Stomach smooth muscle (tissue), 2 donors: ENCODE results near the gene MRAP2.

Experiments
- H3K27ac ChIP-seq: one replicate; pipeline ENCODE4 v1.7.0; 2013; ENCODE audit warnings: mild to moderate bottlenecking, low read length, inconsistent platforms
- H3K27me3 ChIP-seq, 2 donors: one replicate each; pipeline ENCODE4 v1.7.0; 2013; ENCODE audit warnings: low read length in 2 of 2; ENCODE audit not compliant: insufficient read depth in 2 of 2, control insufficient read depth in 1 of 2
- H3K36me3 ChIP-seq, 2 donors: one replicate each; pipeline ENCODE4 v1.7.0; 2013; ENCODE audit warnings: low read length in 2 of 2; ENCODE audit not compliant: control insufficient read depth in 2 of 2, insufficient read depth in 2 of 2
- H3K4me1 ChIP-seq: one replicate; pipeline ENCODE4 v1.7.0; 2013; ENCODE audit warnings: low read length; ENCODE audit not compliant: control insufficient read depth, insufficient read depth
- H3K4me3 ChIP-seq, 2 donors: one replicate each; pipeline ENCODE4 v1.7.0; 2013; ENCODE audit warnings: low read length in 2 of 2
- H3K9ac ChIP-seq, 2 donors: one replicate each; pipeline ENCODE4 v1.7.0; 2013; ENCODE audit warnings: low read length in 2 of 2, mild to moderate bottlenecking in 1 of 2
- H3K9me3 ChIP-seq, 2 donors: one replicate each; pipeline ENCODE4 v1.7.0; 2013; ENCODE audit warnings: low read length in 2 of 2; ENCODE audit not compliant: control insufficient read depth in 2 of 2
- donor health status: healthy.
- donor health status: Pancreatic carcinoma.

Gene MRAP2

DNA sequence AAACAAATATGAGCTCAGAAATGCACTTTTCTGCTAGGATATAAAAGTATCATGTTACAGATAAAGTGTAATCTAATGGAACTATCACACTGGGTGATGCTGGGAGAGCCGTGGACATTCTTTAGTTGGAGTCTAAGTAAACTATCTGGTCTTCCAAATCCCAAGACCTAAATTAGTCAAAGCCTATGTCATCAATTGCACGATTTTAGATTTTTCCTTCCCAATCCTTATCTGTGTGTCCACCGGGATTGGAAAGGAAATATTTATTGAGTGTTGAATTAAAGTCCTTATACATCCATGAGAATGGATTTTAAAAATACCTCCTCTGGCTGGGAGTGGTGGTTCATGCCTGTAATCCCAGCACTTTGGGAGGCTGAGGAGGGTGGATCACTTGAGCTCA is 19.6 kb upstream of the MRAP2 start:
- H3K4me1 ChIP-seq, result no peaks in the 10 kb centered on the region
- no peaks in the 10 kb centered on the region for H3K36me3 ChIP-seq
- H3K27ac ChIP-seq, result no peak overlapping the region
- H3K27me3 ChIP-seq, result peaks cover 0 to 4% of the 10 kb centered on the region in 2 donors
- H3K4me3 ChIP-seq, result no peak overlapping the region
- no peak overlapping the region for H3K9ac ChIP-seq
- no peaks in the 10 kb centered on the region for H3K9me3 ChIP-seq

DNA sequence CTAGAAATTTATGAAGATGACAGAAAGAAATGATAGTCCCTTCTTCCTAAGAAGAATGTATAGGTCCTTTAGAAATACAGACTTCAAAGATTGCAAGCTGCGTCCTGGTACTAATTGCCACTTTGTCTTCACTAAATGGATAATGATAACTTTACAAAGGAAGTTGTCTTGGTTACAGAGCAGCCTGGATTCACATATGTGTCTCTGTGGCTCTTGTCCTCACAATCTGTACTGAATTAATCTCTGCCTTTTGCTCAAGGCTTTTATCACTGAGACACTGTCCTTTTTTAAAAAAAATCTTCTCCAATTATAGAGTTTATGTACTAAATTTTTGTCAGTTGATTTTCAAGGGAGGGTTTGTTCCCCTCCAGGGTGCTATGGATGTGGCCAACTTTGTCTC is 17.5 kb upstream of the MRAP2 start:
- H3K9me3 ChIP-seq, result no peaks in the 10 kb centered on the region
- H3K36me3 ChIP-seq, result no peaks in the 10 kb centered on the region
- H3K4me3 ChIP-seq, result no peak overlapping the region
- no peak overlapping the region for H3K9ac ChIP-seq
- no peaks in the 10 kb centered on the region for H3K4me1 ChIP-seq
- no peak overlapping the region for H3K27ac ChIP-seq
- H3K27me3 ChIP-seq, result peaks cover 0 to 5% of the 10 kb centered on the region in 2 donors

DNA sequence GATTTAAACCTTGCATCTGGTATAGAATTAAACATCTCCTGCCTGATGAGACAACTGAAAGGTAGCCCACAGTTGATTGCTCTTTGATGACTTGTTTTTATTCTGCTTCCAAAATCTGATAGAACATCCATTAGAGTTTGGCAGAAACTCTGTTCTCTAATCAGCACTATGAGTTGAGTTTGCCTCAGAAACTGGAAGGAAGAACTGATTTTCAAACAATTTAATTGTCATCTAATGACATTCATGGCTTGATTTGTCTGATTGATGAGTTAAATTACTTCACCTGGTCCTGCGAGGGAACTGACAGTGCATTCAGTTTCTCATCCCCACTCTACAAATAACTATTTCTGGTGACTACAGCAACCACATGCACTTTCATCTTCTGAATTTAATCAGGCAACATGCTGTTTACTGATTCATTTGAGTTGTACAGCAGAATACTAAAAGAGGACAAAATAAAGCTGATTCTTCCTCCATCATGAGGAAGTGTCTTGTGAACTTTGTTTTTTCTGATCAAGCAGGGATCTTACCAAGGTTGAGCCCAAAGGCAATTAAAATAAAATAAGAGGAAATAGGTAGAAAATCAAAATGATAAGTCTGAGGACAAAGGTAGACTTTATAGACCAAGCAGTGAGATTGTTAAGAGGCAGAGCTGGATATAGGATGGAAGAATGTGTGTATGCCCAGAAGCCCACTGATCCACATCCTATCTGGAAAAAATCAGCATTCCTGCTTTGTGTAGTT is 15.7 kb upstream of the MRAP2 start:
- H3K27ac ChIP-seq, result no peak overlapping the region
- no peaks in the 10 kb centered on the region for H3K9me3 ChIP-seq
- no peaks in the 10 kb centered on the region for H3K36me3 ChIP-seq
- peaks cover 0 to 5% of the 10 kb centered on the region in 2 donors for H3K27me3 ChIP-seq
- no peaks in the 10 kb centered on the region for H3K4me1 ChIP-seq
- H3K4me3 ChIP-seq, result no peak overlapping the region
- no peak overlapping the region for H3K9ac ChIP-seq

DNA sequence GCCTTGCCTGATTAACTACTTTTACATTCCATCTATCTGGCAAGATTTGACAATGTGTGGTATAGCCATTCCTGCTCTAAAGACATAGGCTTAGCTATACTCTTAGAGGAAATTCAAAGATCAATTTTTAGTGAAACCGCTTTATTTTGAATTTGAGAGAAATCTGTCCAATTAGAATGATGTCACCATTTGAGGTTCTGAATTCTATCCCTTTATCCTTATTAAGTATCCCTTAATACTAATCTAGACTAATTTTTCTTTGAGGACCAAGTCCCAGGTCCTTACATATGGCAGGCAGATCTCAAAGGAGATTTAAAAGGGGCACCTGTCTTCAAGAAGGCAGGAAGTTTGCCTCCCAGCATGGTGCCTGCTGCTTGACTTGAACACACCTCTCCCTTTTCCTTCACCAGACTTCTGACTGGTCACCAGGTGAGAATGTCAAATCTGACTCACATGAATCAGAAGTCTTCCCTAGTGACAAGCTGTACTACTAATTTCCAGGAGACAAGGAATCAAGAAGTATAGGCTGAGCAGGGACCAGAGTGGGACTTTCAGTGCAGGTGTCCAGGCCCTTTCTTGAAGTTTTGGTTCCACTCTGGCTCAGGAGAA is 15.0 kb upstream of the MRAP2 start:
- Histone ChIP-seq H3K27me3 (peaks cover 0 to 5% of the 10 kb centered on the region in 2 donors), H3K9ac (no peak overlapping the region), H3K4me3 (no peak overlapping the region), H3K4me1 (no peaks in the 10 kb centered on the region), H3K9me3 (no peaks in the 10 kb centered on the region), H3K36me3 (no peaks in the 10 kb centered on the region), H3K27ac (no peak overlapping the region)

DNA sequence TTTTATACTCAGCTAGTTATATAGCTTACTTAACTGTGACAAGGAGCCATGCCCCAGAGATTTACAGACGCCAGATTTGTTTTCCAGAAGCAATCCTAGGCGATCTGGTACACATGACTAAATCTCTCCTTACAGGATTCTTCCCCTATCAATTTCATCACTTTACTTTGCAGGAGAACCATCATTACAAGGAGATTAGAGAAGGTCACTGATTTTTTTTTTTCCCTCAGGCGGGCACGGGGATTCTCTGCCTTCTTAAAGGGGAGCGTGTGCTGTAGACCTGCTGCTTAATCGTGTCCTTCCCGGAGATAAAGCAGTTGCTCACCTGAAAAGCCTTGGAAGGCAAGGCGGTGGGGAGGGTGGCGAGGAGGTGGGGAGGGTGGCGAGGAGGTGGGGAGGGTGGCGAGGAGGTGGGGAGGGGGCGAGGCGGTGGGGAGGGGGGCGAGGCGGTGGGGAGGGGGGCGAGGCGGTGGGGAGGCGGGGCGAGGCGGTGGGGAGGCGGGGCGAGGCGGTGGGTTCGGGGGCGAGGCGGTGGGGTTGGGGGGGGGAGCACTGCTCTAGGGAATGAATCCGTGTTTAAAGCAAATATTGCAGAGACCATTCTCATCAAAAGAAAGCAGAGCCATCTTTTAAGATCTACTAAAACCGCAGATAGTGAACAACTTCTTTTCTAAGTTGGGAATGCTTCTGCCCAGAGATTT is 14.3 kb upstream of the MRAP2 start:
- H3K36me3 ChIP-seq, result no peaks in the 10 kb centered on the region
- H3K4me3 ChIP-seq, result no peak overlapping the region
- H3K27me3 ChIP-seq, result peaks cover 0 to 5% of the 10 kb centered on the region in 2 donors
- H3K27ac ChIP-seq, result no peak overlapping the region
- H3K9ac ChIP-seq, result no peak overlapping the region
- H3K9me3 ChIP-seq, result no peaks in the 10 kb centered on the region
- no peaks in the 10 kb centered on the region for H3K4me1 ChIP-seq

DNA sequence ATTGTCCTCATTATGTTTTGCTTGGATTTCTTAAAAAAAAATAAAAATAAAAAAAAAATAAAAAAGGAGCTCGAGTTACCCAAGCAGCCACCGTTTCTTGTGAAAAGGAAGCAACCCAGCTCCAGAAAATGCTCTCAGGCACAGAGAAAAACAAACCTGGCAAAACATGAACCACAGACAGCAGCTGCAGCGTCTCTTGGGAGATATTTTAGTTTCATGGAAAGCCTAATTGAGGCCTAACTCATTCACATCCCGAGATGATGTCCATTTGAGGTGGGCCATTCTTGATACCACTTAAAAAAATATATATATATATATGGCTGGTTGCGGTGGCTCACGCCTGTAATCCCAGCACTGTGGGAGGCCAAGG is 13.7 kb upstream of the MRAP2 start:
- H3K4me3 ChIP-seq, result no peak overlapping the region
- H3K9ac ChIP-seq, result no peak overlapping the region
- H3K36me3 ChIP-seq, result no peaks in the 10 kb centered on the region
- H3K27me3 ChIP-seq, result peaks cover 0 to 5% of the 10 kb centered on the region in 2 donors
- H3K9me3 ChIP-seq, result no peaks in the 10 kb centered on the region
- no peak overlapping the region for H3K27ac ChIP-seq
- no peaks in the 10 kb centered on the region for H3K4me1 ChIP-seq

DNA sequence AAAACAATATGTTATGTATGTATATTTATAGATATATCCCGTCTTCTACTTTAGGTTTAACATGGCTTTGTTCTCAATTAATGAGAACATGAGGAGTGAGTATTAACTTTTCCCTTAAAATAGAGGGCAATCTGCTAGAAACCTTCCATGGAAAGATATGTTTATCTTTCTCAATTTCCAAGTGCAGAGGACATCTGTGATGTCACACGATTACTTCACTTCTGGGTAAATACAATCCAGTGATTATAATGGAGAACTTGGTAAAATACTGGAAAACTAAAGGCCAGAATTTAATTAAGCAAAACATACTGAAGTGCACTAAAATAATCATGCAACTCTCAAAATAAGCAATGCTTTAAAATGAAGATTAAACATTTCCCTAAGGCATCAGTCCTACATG is 11.9 kb upstream of the MRAP2 start:
- peaks cover 0 to 5% of the 10 kb centered on the region in 2 donors for H3K27me3 ChIP-seq

DNA sequence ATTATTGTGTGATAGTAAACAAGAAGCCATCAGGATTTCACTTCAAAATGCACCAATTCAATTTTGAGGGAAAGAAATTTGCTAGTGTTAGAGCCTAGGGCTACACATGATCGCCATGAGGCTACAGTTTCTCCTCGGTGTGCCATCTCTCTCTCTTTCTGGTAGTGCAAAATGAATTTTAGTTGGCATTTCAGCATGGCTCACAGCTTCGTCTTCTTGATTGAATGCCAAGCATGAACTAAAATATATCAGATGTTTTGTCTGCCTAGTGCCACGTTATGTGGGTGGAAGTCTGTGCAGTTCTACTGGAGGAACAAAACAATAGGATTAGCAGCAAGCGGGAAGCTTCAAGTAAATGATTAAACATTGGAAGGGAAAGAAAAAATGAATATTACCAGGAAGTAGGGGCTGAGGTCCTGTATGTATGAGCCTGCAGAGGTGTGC is 6.8 kb upstream of the MRAP2 start:
- Histone ChIP-seq H3K36me3 (no peaks in the 10 kb centered on the region), H3K27ac (no peak overlapping the region), H3K4me1 (no peaks in the 10 kb centered on the region), H3K9ac (no peak overlapping the region), H3K9me3 (no peaks in the 10 kb centered on the region), H3K4me3 (no peak overlapping the region), H3K27me3 (no peaks in the 10 kb centered on the region)

More for the DNA sequence above, 11.9 kb upstream of the MRAP2 start:
- Histone ChIP-seq H3K4me1 (no peaks in the 10 kb centered on the region), H3K36me3 (no peaks in the 10 kb centered on the region), H3K9ac (no peak overlapping the region), H3K27ac (no peak overlapping the region), H3K9me3 (no peaks in the 10 kb centered on the region), H3K4me3 (no peak overlapping the region)

DNA sequence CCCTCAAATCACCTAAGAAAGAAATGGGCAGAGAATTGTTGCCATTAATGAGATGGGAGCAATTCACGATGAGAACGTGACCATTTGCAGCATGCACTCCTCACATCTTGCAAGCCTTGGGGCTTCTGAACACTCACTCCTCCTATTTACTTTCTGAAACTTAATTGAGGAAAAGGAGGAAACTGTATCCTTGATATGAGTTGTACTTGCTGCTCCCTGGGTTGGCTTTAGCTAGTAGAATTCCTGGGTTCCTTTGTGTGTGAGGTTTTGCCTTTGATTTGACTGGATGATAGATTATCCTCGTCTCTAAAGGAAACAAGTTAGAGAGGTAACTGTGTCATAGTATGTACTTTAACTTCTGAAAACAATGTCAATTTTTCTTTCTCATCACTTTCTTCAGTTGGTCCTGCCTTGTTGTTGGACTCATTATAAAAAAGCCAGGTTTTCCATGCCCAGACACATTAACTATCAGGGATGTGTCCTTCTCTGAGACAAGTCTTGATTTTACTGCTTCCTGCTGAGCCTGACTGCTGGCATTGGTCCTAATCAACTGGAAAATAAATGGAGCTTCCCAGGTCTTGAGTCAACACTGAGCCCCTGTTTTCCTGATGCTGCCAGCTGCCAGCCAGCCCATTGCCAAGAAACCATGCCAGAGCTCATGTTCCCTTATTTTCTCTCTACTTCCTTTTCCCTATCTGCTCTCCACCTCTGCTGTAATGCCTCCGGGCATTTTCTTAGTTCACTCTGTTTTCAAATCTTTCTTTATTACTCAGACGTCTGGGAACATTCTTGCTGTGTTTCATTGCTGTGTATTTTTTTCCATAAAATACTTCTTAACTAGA is 6.0 kb upstream of the MRAP2 start:
- H3K27me3 ChIP-seq, result no peaks in the 10 kb centered on the region
- H3K9me3 ChIP-seq, result no peaks in the 10 kb centered on the region
- no peak overlapping the region for H3K27ac ChIP-seq
- no peak overlapping the region for H3K9ac ChIP-seq
- H3K36me3 ChIP-seq, result no peaks in the 10 kb centered on the region
- H3K4me1 ChIP-seq, result no peaks in the 10 kb centered on the region
- no peak overlapping the region for H3K4me3 ChIP-seq

DNA sequence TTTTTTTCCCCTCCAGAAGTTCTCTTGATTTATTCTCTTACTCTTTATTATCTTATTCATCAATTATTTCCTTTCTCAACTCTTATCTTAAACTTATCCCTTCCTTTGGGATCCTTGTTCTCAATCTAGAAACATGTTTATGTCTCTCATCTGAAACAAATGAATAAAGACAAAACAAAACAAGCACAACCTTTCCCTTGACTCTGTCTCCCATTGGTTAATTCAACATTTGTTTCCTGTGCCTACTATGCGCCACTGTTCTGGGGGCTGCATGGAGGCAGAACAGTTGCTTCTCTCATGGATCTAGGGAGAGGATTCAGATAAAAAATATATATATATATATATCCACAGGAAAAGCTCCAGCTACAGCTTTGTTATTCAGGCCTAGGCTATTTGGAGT is 5.2 kb upstream of the MRAP2 start:
- H3K36me3 ChIP-seq, result no peaks in the 10 kb centered on the region
- no peaks in the 10 kb centered on the region for H3K4me1 ChIP-seq
- no peaks in the 10 kb centered on the region for H3K9me3 ChIP-seq
- no peak overlapping the region for H3K27ac ChIP-seq
- no peaks in the 10 kb centered on the region for H3K27me3 ChIP-seq
- no peak overlapping the region for H3K4me3 ChIP-seq
- no peak overlapping the region for H3K9ac ChIP-seq
